Activated CD4-positive, alpha-beta memory T cell treated with anti-CD3 and anti-CD28 coated beads, Interleukin-2, amount 10 ng/mL, durations not matched to agents 7 days and 5 days (primary cell): ENCODE data around the gene BCL11B. TPM values are rescaled to one million over a fixed set of nuclear protein-coding genes. Genes with fewer than 3 reads are reported as not detected.

Experiments
- CTCF ChIA-PET: fragments of 350-600 bp; sonication (Branson Sonifier 250); formaldehyde crosslinking; loops from one replicate; lab custom pipeline; 2021; ENCODE audit warnings: antibody characterized with exemption, inconsistent platforms; lab: Charles Lee
- POLR2A ChIA-PET: fragments of 350-600 bp; sonication (Branson Sonifier 250); formaldehyde crosslinking; loops from one replicate; lab custom pipeline; 2021; ENCODE audit warnings: antibody characterized with exemption; lab: Charles Lee
- DNase-seq: peaks from one replicate; pipeline ENCODE4 v3.0.0-alpha.2; 2020
- H3K27ac Mint-ChIP-seq: one replicate; pipeline ENCODE4 v1.8.0; 2021; ENCODE audit warnings: mild to moderate bottlenecking, mixed read lengths
- H3K27me3 Mint-ChIP-seq: one replicate; pipeline ENCODE4 v1.8.0; 2021; ENCODE audit warnings: mixed read lengths
- H3K36me3 Mint-ChIP-seq: one replicate; pipeline ENCODE4 v1.8.0; 2021; ENCODE audit warnings: low read depth, mixed read lengths
- H3K4me1 Mint-ChIP-seq: one replicate; pipeline ENCODE4 v1.8.0; 2021; ENCODE audit warnings: mixed read lengths
- H3K4me3 Mint-ChIP-seq: one replicate; pipeline ENCODE4 v1.8.0; 2021; ENCODE audit warnings: mild to moderate bottlenecking, mixed read lengths
- H3K9me3 Mint-ChIP-seq: one replicate; pipeline ENCODE4 v1.8.0; 2021; ENCODE audit warnings: mixed read lengths
- total RNA-seq, 2 experiments: library from RNA; stranded (reverse); gene quantifications; one replicate each; pipeline ENCODE4 v1.2.3, GENCODE V29; 2021

Gene BCL11B
- total RNA-seq, 2 experiments from 2014 or later: 81.7 to 82.0 TPM

GRCh38 chr14:99264691-99265450 is 7.1 kb downstream of the BCL11B start:
- Mint-ChIP-seq H3K36me3 (peaks cover 89% of the 10 kb centered on the region), H3K4me3 (peak overlapping the region; percentile 99), H3K27ac (peak overlapping the region; percentile 100), H3K27me3 (no peaks in the 10 kb centered on the region), H3K9me3 (no peaks in the 10 kb centered on the region), H3K4me1 (peaks cover 73% of the 10 kb centered on the region)
- ChIA-PET POLR2A (interaction anchor here (0.6 to 24.6 kb wide), 15 partner anchors 6 to 1287 kb away, joined by 3 to 1689 read pairs (median 5); partner anchors contain the start of gene BCL11B), CTCF (interaction anchor here (0.7 to 11.1 kb wide), 14 partner anchors 8 to 1973 kb away, joined by 3 to 214 read pairs (median 5); no protein-coding TSS in a partner anchor)
- peak; percentile 26 for DNase-seq

GRCh38 chr14:99263564-99264330 is 8.2 kb downstream of the BCL11B start:
- Mint-ChIP-seq H3K4me3 (peak overlapping the region; percentile 99), H3K36me3 (peaks cover 91% of the 10 kb centered on the region), H3K27ac (peak overlapping the region; percentile 100), H3K27me3 (no peaks in the 10 kb centered on the region), H3K4me1 (peaks cover 82% of the 10 kb centered on the region), H3K9me3 (no peaks in the 10 kb centered on the region)
- ChIA-PET POLR2A (interaction anchor here (0.9 to 24.6 kb wide), 9 partner anchors 7 to 1286 kb away, joined by 3 to 1689 read pairs (median 25); partner anchors contain the start of gene BCL11B), CTCF (interaction anchor here (0.7 to 11.1 kb wide), 7 partner anchors 11 to 1972 kb away, joined by 3 to 214 read pairs (median 8); no protein-coding TSS in a partner anchor)
- peak; percentile 18 for DNase-seq

GRCh38 chr14:99262977-99263448 is 9.0 kb downstream of the BCL11B start:
- POLR2A ChIA-PET: interaction anchor here (0.7 to 24.6 kb wide), 18 partner anchors 8 to 1804 kb away, joined by 3 to 1689 read pairs (median 7); partner anchors contain the start of gene BCL11B
- CTCF ChIA-PET: interaction anchor here (0.6 to 11.1 kb wide), 9 partner anchors 8 to 1285 kb away, joined by 3 to 214 read pairs (median 8); partner anchors contain the start of gene BCL11B
- Mint-ChIP-seq H3K27me3 (no peaks in the 10 kb centered on the region), H3K4me3 (peak overlapping the region; percentile 99), H3K27ac (peak overlapping the region; percentile 100), H3K4me1 (peaks cover 89% of the 10 kb centered on the region), H3K9me3 (no peaks in the 10 kb centered on the region), H3K36me3 (peaks cover 91% of the 10 kb centered on the region)
- DNase-seq: peak; percentile 34

- ChIA-PET CTCF (interaction anchor here (0.6 to 11.1 kb wide), 12 partner anchors 9 to 1284 kb away, joined by 3 to 214 read pairs (median 8); partner anchors contain the start of gene BCL11B), POLR2A (interaction anchor here (0.7 to 24.6 kb wide), 22 partner anchors 9 to 1803 kb away, joined by 3 to 1689 read pairs (median 4); partner anchors contain the start of gene BCL11B)
- Mint-ChIP-seq H3K36me3 (peaks cover 91% of the 10 kb centered on the region), H3K4me3 (peak overlapping the region; percentile 99), H3K4me1 (peaks cover 89% of the 10 kb centered on the region), H3K27ac (peak overlapping the region; percentile 100), H3K9me3 (no peaks in the 10 kb centered on the region), H3K27me3 (no peaks in the 10 kb centered on the region)
- DNase-seq: peak; percentile 90
Measured at GRCh38 chr14:99261912-99262787, 9.8 kb downstream of the BCL11B start.

GRCh38 chr14:99260587-99261551 is 11.1 kb downstream of the BCL11B start:
- CTCF ChIA-PET: interaction anchor here (1.0 to 11.1 kb wide), 9 partner anchors 10 to 1283 kb away, joined by 3 to 214 read pairs (median 10); partner anchors contain the start of gene BCL11B
- peak overlapping the region; percentile 100 for H3K27ac Mint-ChIP-seq
- H3K9me3 Mint-ChIP-seq: no peaks in the 10 kb centered on the region
- POLR2A ChIA-PET: interaction anchor here (0.9 to 24.6 kb wide), 16 partner anchors 10 to 1283 kb away, joined by 3 to 1689 read pairs (median 5); partner anchors contain the start of gene BCL11B
- DNase-seq: peak; percentile 76
- no peaks in the 10 kb centered on the region for H3K27me3 Mint-ChIP-seq
- peaks cover 94% of the 10 kb centered on the region for H3K4me1 Mint-ChIP-seq
- H3K36me3 Mint-ChIP-seq: peaks cover 93% of the 10 kb centered on the region
- H3K4me3 Mint-ChIP-seq: peak overlapping the region; percentile 99

- Mint-ChIP-seq H3K27ac (peak overlapping the region; percentile 100), H3K4me3 (peak overlapping the region; percentile 99), H3K27me3 (no peaks in the 10 kb centered on the region), H3K4me1 (peaks cover 95% of the 10 kb centered on the region), H3K9me3 (no peaks in the 10 kb centered on the region), H3K36me3 (peaks cover 93% of the 10 kb centered on the region)
- DNase-seq: peak; percentile 15
- POLR2A ChIA-PET: interaction anchor here (0.9 to 24.6 kb wide), 12 partner anchors 11 to 1283 kb away, joined by 3 to 1689 read pairs (median 12); partner anchors contain the start of gene BCL11B
- CTCF ChIA-PET: interaction anchor here (1.8 to 11.1 kb wide), 7 partner anchors 11 to 1282 kb away, joined by 5 to 214 read pairs (median 12); partner anchors contain the start of gene BCL11B
Measured at GRCh38 chr14:99260116-99260515, 11.9 kb downstream of the BCL11B start.

GRCh38 chr14:99258876-99259726 is 12.9 kb downstream of the BCL11B start:
- peaks cover 93% of the 10 kb centered on the region for H3K4me1 Mint-ChIP-seq
- peak; percentile 39 for DNase-seq
- H3K27ac Mint-ChIP-seq: peak overlapping the region; percentile 100
- peak overlapping the region; percentile 99 for H3K4me3 Mint-ChIP-seq
- peaks cover 91% of the 10 kb centered on the region for H3K36me3 Mint-ChIP-seq
- no peaks in the 10 kb centered on the region for H3K9me3 Mint-ChIP-seq
- no peaks in the 10 kb centered on the region for H3K27me3 Mint-ChIP-seq
- POLR2A ChIA-PET: interaction anchor here (1.4 to 41.9 kb wide), 6 partner anchors 5 to 1077 kb away, joined by 3 to 1689 read pairs (median 141); partner anchors contain the start of gene BCL11B
- CTCF ChIA-PET: interaction anchor here (1.1 to 11.1 kb wide), 4 partner anchors 12 to 28 kb away, joined by 3 to 214 read pairs (median 25); partner anchors contain the start of gene BCL11B

- Mint-ChIP-seq H3K4me3 (peak overlapping the region; percentile 99), H3K36me3 (peaks cover 91% of the 10 kb centered on the region), H3K27ac (peak overlapping the region; percentile 100), H3K4me1 (peaks cover 93% of the 10 kb centered on the region), H3K27me3 (no peaks in the 10 kb centered on the region), H3K9me3 (no peaks in the 10 kb centered on the region)
- POLR2A ChIA-PET: interaction anchor here (1.7 to 41.9 kb wide), 3 partner anchors 6 to 1069 kb away, joined by 4 to 1689 read pairs (median 1689); partner anchors contain the start of gene BCL11B
- peak; percentile 16 for DNase-seq
- CTCF ChIA-PET: interaction anchor here (1.1 kb wide), 1 partner anchor 26 kb away, joined by 3 read pairs; no protein-coding TSS in a partner anchor
Measured at GRCh38 chr14:99258341-99258861, 13.6 kb downstream of the BCL11B start.

- peak; percentile 35 for DNase-seq
- Mint-ChIP-seq H3K27me3 (no peaks in the 10 kb centered on the region), H3K36me3 (peaks cover 91% of the 10 kb centered on the region), H3K27ac (peak overlapping the region; percentile 100), H3K4me3 (peak overlapping the region; percentile 99), H3K4me1 (peaks cover 93% of the 10 kb centered on the region), H3K9me3 (no peaks in the 10 kb centered on the region)
- POLR2A ChIA-PET: interaction anchor here (1.2 to 41.9 kb wide), 4 partner anchors 6 to 1068 kb away, joined by 4 to 1689 read pairs (median 846); partner anchors contain the start of gene BCL11B
- CTCF ChIA-PET: interaction anchor here (1.1 to 1.5 kb wide), 3 partner anchors 21 to 27 kb away, joined by 3 to 7 read pairs (median 4); no protein-coding TSS in a partner anchor
Measured at GRCh38 chr14:99257673-99258221, 14.2 kb downstream of the BCL11B start.
